Mononuclear cell (primary cell): Measurements from ENCODE around the gene TIMM10. TPM values are rescaled to one million over a fixed set of nuclear protein-coding genes. Genes with fewer than 3 reads are reported as not detected.
A peak's percentile ranks its signal among the peaks of the same experiment; 100 is the strongest.

Experiments used
- H3K27me3 ChIP-seq: 2 replicates; pipeline ENCODE4 v1.6.0; 2011; ENCODE audit warnings: low read length, control low read depth; ENCODE audit not compliant: insufficient read depth
- H3K4me1 ChIP-seq: 2 replicates; pipeline ENCODE4 v1.5.1; 2011; ENCODE audit warnings: mild to moderate bottlenecking, low read length, control low read depth; ENCODE audit not compliant: insufficient read depth
- H3K4me3 ChIP-seq: 2 replicates; pipeline ENCODE4 v1.5.1; 2011; ENCODE audit warnings: mild to moderate bottlenecking, low read length, moderate library complexity
- H3K9me3 ChIP-seq: 2 replicates; pipeline ENCODE4 v1.5.1; 2011; ENCODE audit warnings: low read depth, mild to moderate bottlenecking, control low read depth, low read length
- total RNA-seq: library from RNA; depleted of rRNA; stranded (reverse); fragments of >200 nt; gene quantifications from one replicate; pipeline ENCODE4 v1.2.3, GENCODE V29; 2012

The TIMM10 gene
- total RNA-seq, 1 donor = 4.8 TPM

GRCh38 chr11:57521116-57521515, 9.4 kb downstream of the TIMM10 start:
- H3K9me3 ChIP-seq = no peaks in the 10 kb centered on the region
- H3K4me1 ChIP-seq = peaks cover 1% of the 10 kb centered on the region
- H3K27me3 ChIP-seq = no peaks in the 10 kb centered on the region
- no peak overlapping the region for H3K4me3 ChIP-seq

GRCh38 chr11:57516061-57516443, 14.5 kb downstream of the TIMM10 start:
- peak overlapping the region; percentile 65 for H3K4me3 ChIP-seq
- H3K27me3 ChIP-seq = no peaks in the 10 kb centered on the region
- peaks cover 31% of the 10 kb centered on the region for H3K4me1 ChIP-seq
- no peaks in the 10 kb centered on the region for H3K9me3 ChIP-seq

GRCh38 chr11:57515332-57516060, 15.1 kb downstream of the TIMM10 start, which contains the start of gene SLC43A1:
SLC43A1 (minus strand) TSS chr11:57515702; CDS start chr11:57514111, 1,591 bp downstream.
- no peaks in the 10 kb centered on the region for H3K9me3 ChIP-seq
- H3K4me1 ChIP-seq = peaks cover 31% of the 10 kb centered on the region
- H3K4me3 ChIP-seq = peak within 1 kb of the TSS; percentile 65
- H3K27me3 ChIP-seq = no peaks in the 10 kb centered on the region

- Histone ChIP-seq H3K27me3 (no peaks in the 10 kb centered on the region), H3K4me1 (peaks cover 31% of the 10 kb centered on the region), H3K4me3 (peak overlapping the region; percentile 65), H3K9me3 (no peaks in the 10 kb centered on the region)
Observed at GRCh38 chr11:57514538-57515331, 15.8 kb downstream of the TIMM10 start.

- Histone ChIP-seq H3K27me3 (no peaks in the 10 kb centered on the region), H3K9me3 (no peaks in the 10 kb centered on the region), H3K4me1 (peaks cover 31% of the 10 kb centered on the region), H3K4me3 (peak overlapping the region; percentile 65)
Observed at GRCh38 chr11:57513911-57514537, 16.5 kb downstream of the TIMM10 start.

- no peaks in the 10 kb centered on the region for H3K27me3 ChIP-seq
- peaks cover 31% of the 10 kb centered on the region for H3K4me1 ChIP-seq
- no peaks in the 10 kb centered on the region for H3K9me3 ChIP-seq
- no peak overlapping the region for H3K4me3 ChIP-seq
Observed at GRCh38 chr11:57513452-57513795, 17.1 kb downstream of the TIMM10 start.

- no peaks in the 10 kb centered on the region for H3K27me3 ChIP-seq
- peaks cover 31% of the 10 kb centered on the region for H3K4me1 ChIP-seq
- no peaks in the 10 kb centered on the region for H3K9me3 ChIP-seq
- no peak overlapping the region for H3K4me3 ChIP-seq
Observed at GRCh38 chr11:57512646-57513451, 17.7 kb downstream of the TIMM10 start.

- H3K9me3 ChIP-seq = no peaks in the 10 kb centered on the region
- H3K27me3 ChIP-seq = no peaks in the 10 kb centered on the region
Observed at GRCh38 chr11:57511741-57512430, 18.7 kb downstream of the TIMM10 start.

GRCh38 chr11:57508341-57509170, 22.0 kb downstream of the TIMM10 start:
- Histone ChIP-seq H3K4me3 (no peak overlapping the region), H3K9me3 (no peaks in the 10 kb centered on the region), H3K27me3 (no peaks in the 10 kb centered on the region), H3K4me1 (peaks cover 9% of the 10 kb centered on the region)

More at GRCh38 chr11:57511741-57512430, 18.7 kb downstream of the TIMM10 start:
- H3K4me3 ChIP-seq = no peak overlapping the region
- H3K4me1 ChIP-seq = peaks cover 31% of the 10 kb centered on the region

- Histone ChIP-seq H3K4me1 (no peaks in the 10 kb centered on the region), H3K27me3 (no peaks in the 10 kb centered on the region), H3K4me3 (no peak overlapping the region), H3K9me3 (no peaks in the 10 kb centered on the region)
Observed at GRCh38 chr11:57506522-57506921, 24.0 kb downstream of the TIMM10 start.

- H3K4me3 ChIP-seq = no peak overlapping the region
- H3K9me3 ChIP-seq = no peaks in the 10 kb centered on the region
- peaks cover 4% of the 10 kb centered on the region for H3K4me1 ChIP-seq
- H3K27me3 ChIP-seq = no peaks in the 10 kb centered on the region
Observed at GRCh38 chr11:57504511-57504910, 26.0 kb downstream of the TIMM10 start.

- H3K4me3 ChIP-seq = no peak overlapping the region
- H3K9me3 ChIP-seq = no peaks in the 10 kb centered on the region
- no peaks in the 10 kb centered on the region for H3K27me3 ChIP-seq
- H3K4me1 ChIP-seq = peaks cover 8% of the 10 kb centered on the region
Observed at GRCh38 chr11:57502870-57503269, 27.7 kb downstream of the TIMM10 start.

GRCh38 chr11:57502376-57502775, 28.2 kb downstream of the TIMM10 start:
- Histone ChIP-seq H3K27me3 (no peaks in the 10 kb centered on the region), H3K4me3 (no peak overlapping the region), H3K4me1 (peaks cover 8% of the 10 kb centered on the region), H3K9me3 (no peaks in the 10 kb centered on the region)
